Right forelimb (tissue), 1 donor: ENCODE results near the gene TNS4.
"Not testable (repeated sequence)": the region's sequence is repeated elsewhere in the genome, so short reads cannot be mapped to it uniquely, and the experiment has no call there.

Source experiments
- DNase-seq: peaks from one replicate; pipeline ENCODE4 v3.0.0-alpha.2; 2018

Gene TNS4, protein sequence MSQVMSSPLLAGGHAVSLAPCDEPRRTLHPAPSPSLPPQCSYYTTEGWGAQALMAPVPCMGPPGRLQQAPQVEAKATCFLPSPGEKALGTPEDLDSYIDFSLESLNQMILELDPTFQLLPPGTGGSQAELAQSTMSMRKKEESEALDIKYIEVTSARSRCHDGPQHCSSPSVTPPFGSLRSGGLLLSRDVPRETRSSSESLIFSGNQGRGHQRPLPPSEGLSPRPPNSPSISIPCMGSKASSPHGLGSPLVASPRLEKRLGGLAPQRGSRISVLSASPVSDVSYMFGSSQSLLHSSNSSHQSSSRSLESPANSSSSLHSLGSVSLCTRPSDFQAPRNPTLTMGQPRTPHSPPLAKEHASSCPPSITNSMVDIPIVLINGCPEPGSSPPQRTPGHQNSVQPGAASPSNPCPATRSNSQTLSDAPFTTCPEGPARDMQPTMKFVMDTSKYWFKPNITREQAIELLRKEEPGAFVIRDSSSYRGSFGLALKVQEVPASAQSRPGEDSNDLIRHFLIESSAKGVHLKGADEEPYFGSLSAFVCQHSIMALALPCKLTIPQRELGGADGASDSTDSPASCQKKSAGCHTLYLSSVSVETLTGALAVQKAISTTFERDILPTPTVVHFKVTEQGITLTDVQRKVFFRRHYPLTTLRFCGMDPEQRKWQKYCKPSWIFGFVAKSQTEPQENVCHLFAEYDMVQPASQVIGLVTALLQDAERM

DNA sequence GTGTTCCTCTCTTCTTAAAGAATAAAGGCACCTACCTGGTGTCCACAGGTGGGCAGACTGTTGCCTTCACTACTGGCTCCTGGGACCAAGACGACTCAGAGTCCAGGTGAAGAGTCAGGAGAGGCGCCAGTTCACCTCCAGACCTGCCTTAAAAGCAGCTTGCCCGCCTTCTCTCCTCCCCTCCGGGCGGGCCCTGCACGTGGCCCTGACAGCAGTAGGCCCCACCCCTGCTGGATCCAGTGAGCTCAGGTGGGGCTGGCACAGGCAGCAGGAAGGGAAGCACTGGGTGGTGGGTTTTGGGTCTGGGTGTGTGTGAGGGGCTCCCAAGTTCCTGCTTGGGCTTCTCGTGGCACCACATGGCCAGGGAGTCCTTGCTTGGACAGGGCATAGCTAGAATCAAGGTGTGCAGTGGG is at the start of gene TNS4:
Gene TNS4 (minus strand): TSS at position 125 of the 413 bp plus-strand sequence. CDS start 5,198 bp downstream, outside the sequence.
- DNase-seq: no peak

DNA sequence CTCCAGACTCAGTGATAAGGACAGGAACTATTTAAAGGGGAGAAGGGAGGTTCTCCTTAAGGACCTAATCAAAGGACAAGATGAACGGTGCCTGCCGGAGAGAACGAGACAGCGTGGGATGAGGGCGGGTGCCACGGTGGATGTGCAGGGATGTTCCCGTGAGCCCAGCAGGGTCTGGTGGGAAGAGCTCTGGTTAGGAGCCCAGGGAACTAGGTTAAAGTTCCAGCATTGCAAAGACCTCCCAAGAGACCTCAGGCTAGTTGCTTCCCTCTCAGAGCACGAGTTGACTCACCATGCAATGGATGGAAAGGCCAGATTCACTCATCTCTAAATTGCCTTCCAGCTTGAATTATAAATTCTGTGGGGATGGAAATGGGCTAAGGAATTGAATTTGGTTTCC is 49.2 kb upstream of the TNS4 start:
- DNase-seq: peak; percentile 41

DNA sequence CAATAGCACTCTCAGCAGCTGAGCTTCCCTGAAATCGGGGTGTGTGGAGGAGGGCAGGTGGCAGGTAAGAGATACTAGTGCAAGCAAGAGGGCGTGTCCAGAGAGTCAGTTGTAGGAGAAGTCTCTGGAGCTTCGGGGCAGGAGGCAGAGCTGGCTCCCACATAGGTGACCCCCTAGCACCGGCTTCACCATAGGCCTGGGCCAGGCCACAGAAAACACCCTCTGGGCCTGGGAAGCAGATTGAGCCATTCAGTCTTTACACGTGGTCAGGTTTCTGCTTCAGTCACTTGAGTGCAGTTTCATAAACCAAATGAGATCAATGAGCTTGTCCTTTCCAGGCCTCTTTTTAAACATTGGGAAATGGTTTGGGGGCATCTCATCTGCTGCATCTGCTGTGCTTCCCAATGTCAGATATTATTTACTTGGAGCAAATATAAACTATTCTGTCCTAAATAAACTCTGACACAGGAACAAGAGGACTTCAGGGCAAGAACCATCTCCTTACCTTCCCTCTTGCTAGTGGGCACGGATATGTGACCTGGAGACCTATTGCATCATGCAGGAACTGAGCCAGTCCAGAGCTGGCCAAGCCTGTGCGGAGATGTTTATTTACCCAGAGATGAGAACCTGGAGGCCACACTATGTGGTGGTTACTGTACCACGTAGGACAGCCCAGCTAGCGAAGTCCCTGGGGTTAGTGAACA is 47.7 kb upstream of the TNS4 start:
- DNase-seq: peak; percentile 43

DNA sequence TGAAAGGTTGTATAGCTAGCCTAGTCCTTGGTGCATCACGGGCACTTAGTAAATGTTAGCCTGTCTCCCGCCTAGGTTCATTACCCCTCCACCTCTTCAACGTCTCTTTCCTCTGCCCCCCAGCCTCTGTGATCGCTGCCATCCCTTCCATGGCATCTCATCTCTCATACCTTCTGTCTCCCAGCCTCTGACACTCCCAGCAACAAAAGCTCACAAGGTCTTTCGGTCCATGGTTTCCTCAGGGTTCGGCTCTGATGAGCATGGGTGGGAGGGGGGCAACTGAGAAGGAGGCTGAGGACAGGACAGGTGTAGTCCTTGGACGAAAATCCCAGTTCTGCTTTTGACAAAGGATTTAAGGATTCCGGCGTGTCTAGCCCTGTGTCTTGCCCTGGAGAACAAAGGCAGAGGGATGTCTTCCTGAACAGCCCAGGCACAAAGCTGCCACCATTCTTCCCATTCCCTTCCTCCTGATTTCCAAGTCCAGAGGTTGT is 47.1 kb upstream of the TNS4 start:
- DNase-seq: peak; percentile 31

DNA sequence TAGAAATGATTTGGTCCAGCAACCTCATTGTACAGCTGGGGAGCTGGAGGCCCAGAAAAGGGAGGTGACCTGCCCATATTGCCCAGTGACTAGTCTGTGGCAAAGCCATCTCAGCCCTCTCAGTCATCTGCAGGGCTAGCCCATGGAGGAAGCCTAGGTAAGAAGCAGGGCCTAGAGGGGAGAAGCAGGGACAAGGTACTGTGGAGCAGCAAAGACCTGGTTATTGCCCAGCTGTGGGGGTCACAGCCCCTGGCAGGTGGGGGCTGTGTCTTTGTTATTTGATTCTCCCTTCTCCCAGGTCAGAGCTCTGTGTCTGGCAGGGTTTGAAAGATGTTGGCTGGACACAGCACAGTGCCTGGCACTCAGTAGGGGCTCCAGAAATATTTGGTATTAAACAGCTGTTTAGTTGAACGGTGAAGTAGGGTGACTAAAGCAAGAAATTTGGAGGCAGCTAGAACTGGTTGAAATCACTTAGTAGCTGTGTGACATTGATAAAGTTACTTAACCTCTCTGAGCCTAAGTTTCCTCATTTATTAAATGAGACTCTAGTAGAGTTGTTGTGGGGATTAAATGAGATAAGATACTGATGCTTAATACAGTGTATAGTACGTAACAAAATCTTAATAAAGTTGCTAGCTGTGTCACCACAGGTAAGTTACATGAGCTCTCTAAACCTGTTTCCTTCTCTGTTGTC is 46.5 kb upstream of the TNS4 start:
- DNase-seq: no peak

DNA sequence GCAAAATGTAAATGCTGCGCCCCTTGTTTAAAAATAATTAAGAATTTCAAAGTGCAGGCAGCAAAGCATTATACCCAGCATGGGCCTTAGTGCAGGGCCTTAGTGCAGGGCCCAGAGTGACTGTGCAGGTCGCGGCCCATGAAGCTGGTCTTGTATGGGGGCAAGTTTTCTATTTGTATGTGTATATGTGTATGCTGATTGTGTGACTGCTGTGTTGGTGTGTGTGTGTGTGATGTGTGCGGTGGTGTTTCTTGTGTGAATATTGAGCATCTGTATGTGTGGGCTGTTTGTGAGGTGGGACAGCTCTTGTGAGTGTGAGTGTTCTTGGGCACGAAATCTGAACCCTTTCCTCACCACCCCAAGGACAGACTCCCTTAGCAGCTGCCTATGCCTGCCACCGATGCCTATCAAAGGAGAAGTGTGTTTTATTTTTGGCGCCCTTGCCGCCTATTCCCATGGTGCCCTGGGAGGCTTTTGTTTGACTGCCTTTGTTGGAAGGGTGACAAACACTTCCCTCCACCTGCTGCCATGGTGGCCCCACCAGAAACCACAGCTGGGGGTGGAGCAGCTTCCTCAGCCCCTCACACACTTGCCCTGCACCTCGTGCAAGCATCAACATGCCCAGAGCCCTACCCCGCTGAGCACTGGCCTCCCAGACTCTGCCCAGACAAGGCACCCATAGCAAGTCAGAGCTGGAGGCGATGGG is 45.8 kb upstream of the TNS4 start:
- DNase-seq: peak; percentile 67

DNA sequence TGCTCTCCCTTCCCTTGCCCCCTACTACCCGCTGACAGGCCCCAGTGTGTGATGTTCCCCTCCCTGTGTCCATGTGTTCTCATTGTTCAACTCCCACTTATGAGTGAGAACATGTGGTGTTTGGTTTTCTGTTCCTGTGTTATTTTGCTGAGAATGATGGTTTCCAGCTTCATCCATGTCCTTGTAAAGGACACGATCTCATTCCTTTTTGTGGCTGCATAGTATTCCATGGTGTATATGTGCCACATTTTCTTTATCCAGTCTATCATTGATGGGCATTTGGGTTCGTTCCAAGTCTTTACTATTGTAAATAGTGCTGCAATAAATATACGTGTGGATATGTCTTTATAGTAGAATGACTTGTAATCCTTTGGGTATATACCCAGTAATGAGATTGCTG is 45.1 kb upstream of the TNS4 start:
- DNase-seq: not testable (repeated sequence)

DNA sequence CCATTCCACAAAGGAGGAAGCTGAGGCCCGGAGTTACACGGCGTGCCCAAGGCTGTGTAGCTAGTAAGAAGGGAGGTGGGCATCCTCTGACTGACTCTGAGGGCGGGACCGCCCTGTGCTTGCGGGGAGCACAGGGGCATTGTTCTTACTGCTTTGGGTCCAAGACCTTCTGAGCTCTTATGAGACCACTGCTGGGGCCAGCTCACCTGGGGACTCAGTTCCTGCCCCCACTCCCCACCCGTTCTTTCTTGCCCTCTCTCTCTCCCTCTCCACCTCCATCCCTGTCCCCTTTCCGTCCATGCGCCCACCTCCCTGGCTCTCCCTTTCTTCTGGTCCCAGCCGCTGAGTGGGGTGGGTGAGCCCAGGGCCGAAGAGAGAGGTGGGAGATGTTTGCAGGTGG is 44.2 kb upstream of the TNS4 start:
- DNase-seq: no peak

DNA sequence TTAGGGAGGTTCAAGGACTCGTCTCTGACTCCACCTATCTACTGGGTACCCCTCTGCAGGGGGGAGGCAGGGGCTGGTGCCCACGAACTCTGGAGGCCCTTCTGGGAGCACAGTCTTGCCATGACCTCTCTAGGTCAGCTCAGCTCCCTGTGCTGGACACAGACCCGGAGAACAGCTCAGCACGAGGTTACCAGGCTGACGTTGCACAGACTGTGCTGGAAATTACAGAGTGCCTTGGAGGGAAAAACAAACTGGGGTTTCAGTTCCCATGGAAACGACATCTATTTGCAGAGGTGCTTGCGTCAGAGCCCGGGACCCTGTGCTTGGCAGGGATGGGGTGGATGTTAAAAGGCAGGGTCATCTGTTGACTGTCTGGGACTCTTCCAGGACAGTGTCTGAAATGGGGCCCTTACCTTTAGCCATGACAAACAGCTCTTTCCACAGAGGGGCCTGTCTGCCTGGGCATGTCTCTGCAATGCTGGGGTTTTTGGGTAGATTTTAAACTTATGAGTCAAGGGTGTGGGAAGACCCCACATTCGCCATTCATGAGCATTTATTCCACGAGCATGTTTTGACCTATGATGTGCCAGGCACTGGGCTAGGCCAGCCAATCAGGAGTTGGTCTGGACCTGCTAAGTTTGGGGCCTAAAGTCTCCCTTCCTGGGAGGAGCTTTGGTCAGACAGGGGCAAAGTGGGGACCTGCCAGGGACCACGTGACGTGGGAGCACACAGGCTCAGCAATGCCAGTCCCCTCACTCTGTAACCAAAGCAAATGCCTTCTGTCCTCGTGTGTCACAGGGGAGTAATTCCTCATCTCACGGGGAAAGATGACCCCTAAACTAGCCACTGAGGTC is 41.4 kb upstream of the TNS4 start:
- DNase-seq: peak; percentile 85

DNA sequence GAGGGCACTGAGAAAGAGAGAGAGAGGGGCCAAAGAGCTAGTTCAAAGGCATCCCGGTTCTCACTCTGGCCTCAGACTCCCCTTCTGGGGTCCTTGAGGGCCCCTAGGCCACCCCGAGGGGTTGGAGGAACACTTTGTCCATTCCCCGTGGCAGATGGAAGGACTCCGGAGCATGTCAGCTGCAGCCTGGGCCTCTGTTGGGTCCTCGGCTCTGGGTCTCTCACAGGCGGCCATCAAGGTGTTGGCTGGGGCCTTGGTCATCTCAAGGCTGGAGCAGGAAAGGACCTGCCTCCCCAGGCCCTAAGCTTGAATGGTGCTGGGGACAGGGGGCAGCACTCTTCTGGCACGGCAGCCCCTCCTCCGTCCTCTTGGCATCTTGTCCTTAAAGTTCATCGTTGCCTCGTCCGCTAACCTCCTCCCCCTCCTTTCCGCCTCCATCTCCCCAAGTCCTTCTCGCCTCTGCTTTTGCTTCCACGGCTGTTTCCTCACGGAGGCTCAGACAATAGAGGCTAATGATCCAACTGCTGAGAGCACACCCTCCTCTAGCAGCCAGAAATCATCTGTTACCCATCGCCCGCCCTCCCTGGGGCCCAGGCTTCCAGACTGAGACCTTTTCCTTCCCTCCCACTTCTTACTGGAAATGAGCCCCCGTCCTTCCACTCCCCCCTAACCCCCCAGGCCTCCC is 40.6 kb upstream of the TNS4 start:
- no peak for DNase-seq

DNA sequence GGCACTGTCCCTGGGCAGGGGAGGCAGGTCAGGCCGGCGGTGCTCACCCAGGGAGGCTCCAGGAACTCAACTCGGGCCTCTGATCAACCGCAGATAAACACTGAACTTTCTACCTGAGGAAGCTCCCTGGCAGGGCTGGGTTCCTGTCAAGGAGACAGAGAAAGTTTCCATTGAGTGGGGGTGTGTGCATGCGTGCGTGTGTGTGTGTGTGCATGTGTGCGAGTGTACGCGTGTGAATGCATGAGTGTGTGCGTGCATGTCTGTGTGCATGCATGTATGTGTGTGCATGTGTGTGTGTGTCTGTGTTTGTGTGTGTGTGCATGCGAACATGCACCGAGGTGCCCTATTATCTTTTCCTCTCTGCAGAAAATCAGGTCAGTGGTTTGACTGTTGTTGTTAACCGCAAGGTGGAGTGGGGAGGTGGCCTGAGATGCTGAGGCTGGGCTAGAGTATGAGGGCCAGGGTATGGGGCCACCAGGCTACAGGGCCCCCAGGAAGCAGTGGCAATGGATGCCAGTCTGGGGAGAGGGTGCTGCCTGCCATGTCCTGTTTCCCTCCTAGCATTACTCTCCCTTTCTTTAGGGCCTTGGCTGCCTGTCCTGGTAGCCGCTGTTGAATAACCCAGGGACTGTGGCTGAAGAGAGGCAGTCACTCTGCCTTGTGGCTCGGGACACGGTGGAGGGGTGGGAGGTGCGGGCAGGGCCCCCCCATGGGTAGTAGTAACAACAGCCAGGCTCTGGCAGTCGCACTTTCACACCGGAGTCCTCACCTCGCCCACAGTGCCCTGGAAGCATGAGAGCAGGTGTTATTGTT is 39.8 kb upstream of the TNS4 start:
- DNase-seq: no peak

DNA sequence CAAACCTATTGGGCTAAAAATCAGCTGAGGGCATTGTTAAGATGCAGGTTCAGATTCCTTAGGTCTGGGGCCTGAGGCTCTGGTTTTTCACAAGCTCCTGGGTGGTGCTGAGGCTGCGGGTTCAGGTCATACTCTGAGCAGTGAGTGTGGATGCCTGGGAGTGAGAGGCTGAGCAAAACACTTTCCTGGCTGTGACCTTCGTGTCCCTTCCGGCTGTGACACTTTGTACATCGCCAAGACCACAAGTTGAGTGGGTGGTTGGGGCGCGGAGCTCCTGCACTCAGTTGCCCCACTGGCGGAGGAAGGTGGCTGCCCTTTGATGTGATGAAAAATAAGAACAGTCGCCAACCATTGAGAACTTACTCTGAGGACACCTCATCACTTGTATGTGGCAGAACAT is 39.0 kb upstream of the TNS4 start:
- no peak for DNase-seq

DNA sequence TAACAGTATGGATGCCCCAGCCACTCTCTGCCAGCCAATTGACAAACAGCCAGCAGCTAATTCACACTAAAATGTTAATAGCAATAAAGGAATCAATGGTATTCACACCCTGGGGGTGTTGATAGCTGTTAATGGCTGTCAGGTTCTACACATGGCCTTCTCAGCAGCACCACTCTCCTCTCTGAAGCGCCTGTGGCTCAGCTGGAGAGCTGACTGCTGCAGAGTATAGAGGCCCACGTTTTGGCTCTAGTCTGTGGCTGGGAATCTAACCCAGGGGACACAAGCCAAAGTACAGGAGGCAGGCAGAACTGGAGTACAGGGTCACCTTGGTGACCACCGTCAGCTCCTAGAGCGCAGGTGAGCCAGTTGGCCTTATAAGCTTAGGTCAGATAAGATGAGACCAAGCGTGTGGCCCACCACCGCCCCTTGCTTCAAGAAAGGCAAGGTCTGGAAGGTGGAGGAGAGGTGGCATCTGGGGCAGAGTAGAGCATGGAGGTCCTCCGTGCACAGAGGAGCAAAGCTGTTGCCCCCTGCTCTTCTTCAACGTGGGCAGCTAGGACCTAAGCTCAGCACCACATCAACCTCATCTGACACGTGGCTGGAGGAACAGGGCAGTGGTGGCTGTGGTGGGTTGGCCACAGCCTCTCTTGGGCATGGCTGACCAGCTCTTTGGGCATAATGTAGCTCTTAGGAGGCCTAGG is 38.4 kb upstream of the TNS4 start:
- no peak for DNase-seq

DNA sequence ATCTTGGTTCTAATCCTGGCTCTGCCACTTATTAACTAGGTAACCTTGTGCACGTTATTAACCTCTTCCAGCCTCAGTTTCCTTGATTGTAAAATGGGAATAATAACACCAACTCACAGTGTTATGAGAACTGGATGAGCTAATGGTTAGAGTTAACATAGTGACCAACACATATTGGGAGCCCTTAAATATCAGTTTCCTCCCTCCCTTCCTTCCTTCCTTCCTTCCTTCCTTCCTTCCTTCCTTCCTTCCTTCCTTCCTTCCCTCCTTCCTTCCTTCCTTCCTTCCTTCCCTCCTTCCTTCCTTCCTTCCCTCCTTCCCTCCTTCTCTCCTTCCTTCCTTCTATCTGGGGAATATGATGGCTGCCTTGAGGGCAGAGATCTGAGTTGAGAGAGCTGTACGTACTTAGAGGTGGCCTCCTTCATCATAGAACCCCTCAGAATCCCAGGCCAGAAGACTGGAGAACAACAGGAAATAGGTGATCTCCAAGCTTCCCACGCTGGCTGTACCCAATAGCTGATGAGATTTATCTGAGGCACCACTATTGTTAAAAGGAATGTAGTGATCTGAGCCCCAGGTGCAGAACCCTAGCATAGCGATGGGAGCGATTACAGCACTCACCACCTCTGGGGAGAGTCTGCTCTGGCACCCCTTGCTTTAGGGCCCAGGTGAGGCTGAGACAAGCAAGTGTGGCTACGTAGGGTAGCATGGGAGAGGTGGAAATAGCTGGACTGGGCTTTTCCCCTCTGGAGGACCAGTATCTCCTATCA is 37.7 kb upstream of the TNS4 start:
- no peak for DNase-seq

DNA sequence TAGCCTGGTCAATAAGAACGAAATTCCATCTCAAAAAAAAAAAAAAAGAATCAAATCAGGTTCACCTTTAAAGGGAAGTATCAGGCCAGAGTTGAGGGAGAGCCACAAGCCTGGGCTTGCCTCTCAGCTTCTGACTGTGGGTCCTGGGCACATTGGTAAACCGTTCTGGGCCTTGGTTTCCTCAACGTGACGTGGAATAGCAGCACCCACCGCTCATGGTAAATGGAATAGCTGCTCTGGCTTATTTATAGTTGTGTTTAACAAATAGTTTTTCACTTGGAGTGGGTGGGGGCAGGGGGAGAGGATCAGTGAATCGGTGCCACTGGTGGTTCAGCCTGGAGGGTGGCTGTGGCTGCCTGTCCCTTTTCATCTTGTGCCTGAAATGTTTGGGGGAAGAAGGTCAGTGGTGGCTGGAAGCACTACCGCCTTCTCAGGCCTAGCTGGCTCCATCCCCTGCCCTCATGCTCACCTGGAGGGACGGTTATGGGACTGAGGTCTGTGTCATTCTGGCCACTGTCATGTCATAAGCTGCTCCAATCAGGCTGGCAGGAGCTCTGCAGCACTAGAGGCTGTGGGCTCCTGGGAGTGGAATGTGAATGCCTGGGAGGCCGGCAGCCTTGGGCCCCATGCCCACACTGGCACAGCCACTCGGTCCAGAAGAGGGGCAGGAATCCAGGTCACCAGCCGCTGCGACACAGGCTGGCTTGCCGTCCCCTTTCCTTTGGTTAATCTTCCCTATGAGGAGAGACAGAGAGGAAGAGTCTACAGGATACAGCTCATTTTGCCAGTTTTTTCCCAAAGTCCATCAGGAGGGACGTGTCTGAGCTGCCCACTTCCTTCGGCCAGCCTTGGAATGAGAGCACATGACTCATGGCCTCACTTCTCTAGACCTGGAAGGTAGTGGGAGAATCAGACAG is 36.9 kb upstream of the TNS4 start:
- DNase-seq: no peak

DNA sequence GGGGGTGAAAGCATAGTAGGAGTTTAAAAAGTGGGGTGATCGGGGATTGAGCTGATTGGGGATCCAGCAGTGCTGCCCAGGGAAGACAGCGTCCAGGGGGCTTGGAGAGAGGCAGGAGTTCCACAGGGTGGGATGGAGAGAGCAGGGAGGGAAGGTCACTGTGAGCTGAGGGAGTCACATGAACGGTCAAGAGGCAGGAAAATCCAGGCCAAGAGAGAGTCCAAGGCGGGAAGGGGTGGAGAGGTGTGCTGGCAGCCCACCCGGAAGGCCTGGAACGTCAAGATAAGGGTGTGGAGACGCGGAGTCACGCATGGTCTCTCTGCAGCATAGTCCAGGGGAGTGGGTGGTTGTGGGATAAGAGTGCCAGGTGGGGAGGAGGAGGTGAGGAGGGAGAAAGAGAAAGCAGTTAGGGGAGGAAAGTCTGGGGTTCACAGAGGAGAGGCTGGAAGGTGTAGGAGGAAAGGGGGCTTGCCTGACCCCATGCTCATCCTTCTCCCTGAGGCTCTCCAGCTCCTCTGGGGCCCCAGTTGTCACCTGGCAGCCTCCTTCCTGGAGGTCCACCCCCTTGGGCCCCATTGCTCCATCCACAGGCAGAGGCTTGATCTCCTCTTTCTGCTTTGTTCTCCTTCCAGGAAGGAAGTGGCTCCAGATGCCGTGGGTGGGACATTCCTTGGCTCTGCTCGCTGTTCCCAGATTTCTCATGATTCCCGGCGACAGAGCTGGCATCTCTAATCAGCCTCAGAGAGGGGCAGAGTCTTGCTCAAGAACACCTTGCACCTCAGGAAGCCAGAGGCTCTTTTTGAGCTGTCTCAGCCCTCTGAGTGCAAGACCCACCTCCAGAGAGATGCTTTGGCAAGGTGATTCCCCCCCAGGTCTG is 35.1 kb upstream of the TNS4 start:
- peak; percentile 57 for DNase-seq
